ENCODE measurements around the gene ZNF197.

GRCh38 chr3:44624749-44625480, at the start of gene ZNF197:
- TF ChIP-seq ETS1 (IDR thresholded peaks at IDR 0.05) (peak; percentile 88), CTCF (conservative IDR thresholded peaks at IDR 0.05; ENCODE audit: low read depth in 2 of 2) (0 out of 4 replicates have a peak, but pooled peaks of 1 of the 2 experiments have one; percentile 9), EZH2 (IDR thresholded peaks at IDR 0.05; ENCODE audit: low read depth, unreplicated experiment) (no peak), JUNB (IDR thresholded peaks at IDR 0.05; ENCODE audit: unreplicated experiment) (no peak), CREB1 (CRISPR knock-in tag; IDR thresholded peaks at IDR 0.05; ENCODE audit: low read depth) (peak; percentile 62), POLR2AphosphoS5 (IDR thresholded peaks at IDR 0.05; ENCODE audit: low read depth) (peak; percentile 84)

Measured in GM23338 (cell line).